ENCODE measurements around the gene MUC20.
"Not testable (repeated sequence)": the region's sequence is repeated elsewhere in the genome, so short reads cannot be mapped to it uniquely, and the experiment has no call there.

MUC20 gene

GRCh38 chr3:195686537-195687208, 34.1 kb upstream of the MUC20 start:
- not testable (repeated sequence) for H3K27me3 ChIP-seq (ENCODE audit: control insufficient read depth, insufficient read depth, low read length); H3K27ac ChIP-seq (ENCODE audit: low read length); H3K4me3 ChIP-seq (ENCODE audit: low read length); DNase-seq (ENCODE audit: low read depth, low spot score); H3K9me3 ChIP-seq (ENCODE audit: control insufficient read depth, insufficient read depth, low read length); H3K4me1 ChIP-seq (ENCODE audit: control insufficient read depth, insufficient read depth, low read length)
- H3K36me3 ChIP-seq (ENCODE audit: control insufficient read depth, insufficient read depth, low read length): peaks cover 13% of the 10 kb centered on the region
- no CpG with 5 or more reads among the region's 15 CpGs for WGBS (ENCODE audit: insufficient coverage, insufficient read length)

- H3K9me3 ChIP-seq (ENCODE audit: control insufficient read depth, insufficient read depth, low read length); H3K27me3 ChIP-seq (ENCODE audit: control insufficient read depth, insufficient read depth, low read length); H3K4me3 ChIP-seq (ENCODE audit: low read length); DNase-seq (ENCODE audit: low read depth, low spot score); H3K27ac ChIP-seq (ENCODE audit: low read length); H3K4me1 ChIP-seq (ENCODE audit: control insufficient read depth, insufficient read depth, low read length): not testable (repeated sequence)
- peaks cover 15% of the 10 kb centered on the region for H3K36me3 ChIP-seq (ENCODE audit: control insufficient read depth, insufficient read depth, low read length)
- WGBS (ENCODE audit: insufficient coverage, insufficient read length): no CpG with 5 or more reads among the region's 15 CpGs
These were observed 33.5 kb upstream of the MUC20 start for GRCh38 chr3:195687209-195687760.

GRCh38 chr3:195688471-195689183, 32.2 kb upstream of the MUC20 start:
- H3K4me3 ChIP-seq (ENCODE audit: low read length); H3K27ac ChIP-seq (ENCODE audit: low read length); H3K27me3 ChIP-seq (ENCODE audit: control insufficient read depth, insufficient read depth, low read length); H3K36me3 ChIP-seq (ENCODE audit: control insufficient read depth, insufficient read depth, low read length); H3K4me1 ChIP-seq (ENCODE audit: control insufficient read depth, insufficient read depth, low read length); H3K9me3 ChIP-seq (ENCODE audit: control insufficient read depth, insufficient read depth, low read length); DNase-seq (ENCODE audit: low read depth, low spot score): not testable (repeated sequence)
- no CpG with 5 or more reads among the region's 14 CpGs for WGBS (ENCODE audit: insufficient coverage, insufficient read length)

- not testable (repeated sequence) for H3K36me3 ChIP-seq (ENCODE audit: control insufficient read depth, insufficient read depth, low read length); DNase-seq (ENCODE audit: low read depth, low spot score)
- WGBS (ENCODE audit: insufficient coverage, insufficient read length): no CpG with 5 or more reads among the region's 21 CpGs
These were observed 31.4 kb upstream of the MUC20 start for GRCh38 chr3:195689184-195690070.

GRCh38 chr3:195690951-195691350, 29.8 kb upstream of the MUC20 start:
- 0 out of 2 replicates have a peak, but pooled peaks cover 3% of the 10 kb centered on the region for H3K36me3 ChIP-seq (ENCODE audit: control insufficient read depth, insufficient read depth, low read length)
- no peaks in the 10 kb centered on the region for H3K4me1 ChIP-seq (ENCODE audit: control insufficient read depth, insufficient read depth, low read length)
- H3K9me3 ChIP-seq (ENCODE audit: control insufficient read depth, insufficient read depth, low read length): no peaks in the 10 kb centered on the region
- no peak overlapping the region for H3K4me3 ChIP-seq (ENCODE audit: low read length)
- no peak overlapping the region for H3K27ac ChIP-seq (ENCODE audit: low read length)
- no peaks in the 10 kb centered on the region for H3K27me3 ChIP-seq (ENCODE audit: control insufficient read depth, insufficient read depth, low read length)
- no peak for DNase-seq (ENCODE audit: low read depth, low spot score)
- no CpG with 5 or more reads among the region's 9 CpGs for WGBS (ENCODE audit: insufficient coverage, insufficient read length)

More at GRCh38 chr3:195689184-195690070, 31.4 kb upstream of the MUC20 start:
- H3K27me3 ChIP-seq (ENCODE audit: control insufficient read depth, insufficient read depth, low read length); H3K4me1 ChIP-seq (ENCODE audit: control insufficient read depth, insufficient read depth, low read length); H3K27ac ChIP-seq (ENCODE audit: low read length); H3K4me3 ChIP-seq (ENCODE audit: low read length); H3K9me3 ChIP-seq (ENCODE audit: control insufficient read depth, insufficient read depth, low read length): not testable (repeated sequence)

- H3K9me3 ChIP-seq (ENCODE audit: control insufficient read depth, insufficient read depth, low read length); DNase-seq (ENCODE audit: low read depth, low spot score); H3K36me3 ChIP-seq (ENCODE audit: control insufficient read depth, insufficient read depth, low read length); H3K4me3 ChIP-seq (ENCODE audit: low read length); H3K27ac ChIP-seq (ENCODE audit: low read length); H3K4me1 ChIP-seq (ENCODE audit: control insufficient read depth, insufficient read depth, low read length); H3K27me3 ChIP-seq (ENCODE audit: control insufficient read depth, insufficient read depth, low read length): not testable (repeated sequence)
- no CpG with 5 or more reads among the region's 11 CpGs for WGBS (ENCODE audit: insufficient coverage, insufficient read length)
These were observed 29.0 kb upstream of the MUC20 start for GRCh38 chr3:195691596-195692353.

GRCh38 chr3:195692354-195692685, 28.5 kb upstream of the MUC20 start:
- H3K4me1 ChIP-seq (ENCODE audit: control insufficient read depth, insufficient read depth, low read length): peaks cover 3% of the 10 kb centered on the region
- H3K27ac ChIP-seq (ENCODE audit: low read length): no peak overlapping the region
- H3K4me3 ChIP-seq (ENCODE audit: low read length): no peak overlapping the region
- no peaks in the 10 kb centered on the region for H3K27me3 ChIP-seq (ENCODE audit: control insufficient read depth, insufficient read depth, low read length)
- no peak for DNase-seq (ENCODE audit: low read depth, low spot score)
- H3K36me3 ChIP-seq (ENCODE audit: control insufficient read depth, insufficient read depth, low read length): 0 out of 2 replicates have a peak, but pooled peaks cover 3% of the 10 kb centered on the region
- no peaks in the 10 kb centered on the region for H3K9me3 ChIP-seq (ENCODE audit: control insufficient read depth, insufficient read depth, low read length)
- WGBS (ENCODE audit: insufficient coverage, insufficient read length): no CpG with 5 or more reads among the region's 5 CpGs

- Histone ChIP-seq H3K27me3 (ENCODE audit: control insufficient read depth, insufficient read depth, low read length) (no peaks in the 10 kb centered on the region), H3K27ac (ENCODE audit: low read length) (no peak overlapping the region), H3K4me3 (ENCODE audit: low read length) (no peak overlapping the region), H3K9me3 (ENCODE audit: control insufficient read depth, insufficient read depth, low read length) (no peaks in the 10 kb centered on the region), H3K36me3 (ENCODE audit: control insufficient read depth, insufficient read depth, low read length) (0 out of 2 replicates have a peak, but pooled peaks cover 3% of the 10 kb centered on the region), H3K4me1 (ENCODE audit: control insufficient read depth, insufficient read depth, low read length) (peaks cover 8% of the 10 kb centered on the region)
- no peak for DNase-seq (ENCODE audit: low read depth, low spot score)
- WGBS (ENCODE audit: insufficient coverage, insufficient read length): no CpG with 5 or more reads among the region's 5 CpGs
These were observed 27.9 kb upstream of the MUC20 start for GRCh38 chr3:195692781-195693427.

- peaks cover 11% of the 10 kb centered on the region for H3K4me1 ChIP-seq (ENCODE audit: control insufficient read depth, insufficient read depth, low read length)
- H3K36me3 ChIP-seq (ENCODE audit: control insufficient read depth, insufficient read depth, low read length): 0 out of 2 replicates have a peak, but pooled peaks cover 3% of the 10 kb centered on the region
- H3K9me3 ChIP-seq (ENCODE audit: control insufficient read depth, insufficient read depth, low read length): no peaks in the 10 kb centered on the region
- H3K4me3 ChIP-seq (ENCODE audit: low read length): no peak overlapping the region
- WGBS (ENCODE audit: insufficient coverage, insufficient read length): 100% methylated on average over 2 of the region's 13 CpGs
- no peak overlapping the region for H3K27ac ChIP-seq (ENCODE audit: low read length)
- H3K27me3 ChIP-seq (ENCODE audit: control insufficient read depth, insufficient read depth, low read length): no peaks in the 10 kb centered on the region
- no peak for DNase-seq (ENCODE audit: low read depth, low spot score)
These were observed 27.2 kb upstream of the MUC20 start for GRCh38 chr3:195693428-195694216.
